NCI-H1417 (cell line): ENCODE results near the gene SCN2B.

ENCODE experiments used
- DNase-seq, 3 experiments: peaks; one replicate each; lab custom pipeline; 2025; lab: John Stamatoyannopoulos, UW

The SCN2B gene

DNA sequence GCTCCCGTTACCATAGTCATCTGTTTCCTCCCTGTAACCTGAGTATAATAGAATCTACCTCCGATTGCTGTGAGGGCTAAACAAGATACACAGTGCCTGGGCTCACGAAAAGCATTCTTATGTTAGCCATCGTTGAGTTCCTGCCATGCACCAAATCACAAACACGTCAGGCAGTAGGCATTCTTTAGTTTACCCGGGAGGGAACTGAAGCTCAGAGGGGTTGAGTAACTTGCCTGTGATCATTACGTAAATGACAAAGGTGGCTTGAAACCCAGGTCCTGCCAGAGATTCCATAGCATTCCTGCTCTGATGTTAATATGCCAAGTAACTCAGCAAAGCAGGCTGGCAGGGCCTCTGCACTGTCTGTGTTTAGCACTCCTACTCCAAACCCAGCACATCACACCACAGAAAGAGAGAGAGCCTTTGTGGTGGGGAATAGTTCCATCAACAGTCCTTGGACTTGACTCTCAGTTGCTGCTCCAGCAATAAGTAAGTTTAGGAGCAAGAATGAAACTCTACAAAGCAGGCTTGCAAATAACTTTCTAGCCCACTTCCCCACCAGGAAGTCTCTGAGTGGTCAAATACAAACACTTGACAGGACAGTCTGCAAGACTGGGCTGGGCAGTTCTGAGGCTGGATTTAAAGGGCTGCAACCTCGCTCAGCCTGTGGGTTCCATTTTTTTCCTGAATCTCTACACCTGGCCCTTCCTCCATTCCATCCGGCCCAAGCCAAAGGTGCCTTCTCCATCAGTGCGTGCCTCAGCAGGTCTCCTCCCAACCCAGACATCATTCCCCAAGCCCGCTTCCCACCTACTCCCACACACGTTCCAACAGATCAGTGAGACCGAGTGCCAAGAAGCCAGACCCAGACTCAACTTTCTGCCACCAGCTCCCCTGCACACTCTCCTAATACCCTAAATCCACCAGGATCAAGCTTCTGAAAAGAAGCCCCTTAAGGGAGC is 1.1 kb downstream of the SCN2B start:
- DNase-seq, result peak in 1 of 3 experiments; percentile 8

DNA sequence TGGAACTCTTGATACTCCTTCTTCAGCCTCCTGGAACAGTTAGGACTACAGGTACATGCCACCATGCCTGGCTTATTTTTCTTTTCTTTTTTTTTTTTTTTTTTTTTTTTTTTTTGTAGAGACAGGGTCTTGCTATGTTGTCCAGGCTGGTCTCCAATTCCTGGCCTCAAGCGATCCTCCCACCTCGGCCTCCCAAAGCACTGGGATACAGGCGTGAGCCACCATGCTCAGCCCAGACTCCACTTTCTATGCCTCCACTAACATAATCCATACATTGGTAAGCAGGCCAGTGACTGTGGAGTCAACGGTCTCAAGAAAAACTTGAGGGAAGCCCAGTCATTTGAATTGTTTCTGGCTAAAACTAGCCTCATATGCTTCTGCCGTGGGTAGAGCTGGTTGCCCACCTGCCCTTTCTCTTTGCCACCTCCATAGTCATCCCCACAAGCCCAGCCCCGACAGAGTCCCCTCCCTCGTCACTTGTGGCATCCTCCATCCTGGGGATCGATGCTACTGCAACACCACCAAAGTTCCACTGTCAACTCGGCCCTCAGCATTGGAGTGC is 2.4 kb downstream of the SCN2B start:
- no peak for DNase-seq

GRCh38 chr11:118172356-118172755 is 4.1 kb downstream of the SCN2B start:
- DNase-seq, result no peak

- DNase-seq, result peak; percentile 71 to 91 (median 73)
These were observed 5.0 kb downstream of the SCN2B start for GRCh38 chr11:118171269-118172062.

GRCh38 chr11:118170882-118171268 is 5.6 kb downstream of the SCN2B start:
- DNase-seq, result peak in 2 of 3 experiments; percentile 81 to 93

DNA sequence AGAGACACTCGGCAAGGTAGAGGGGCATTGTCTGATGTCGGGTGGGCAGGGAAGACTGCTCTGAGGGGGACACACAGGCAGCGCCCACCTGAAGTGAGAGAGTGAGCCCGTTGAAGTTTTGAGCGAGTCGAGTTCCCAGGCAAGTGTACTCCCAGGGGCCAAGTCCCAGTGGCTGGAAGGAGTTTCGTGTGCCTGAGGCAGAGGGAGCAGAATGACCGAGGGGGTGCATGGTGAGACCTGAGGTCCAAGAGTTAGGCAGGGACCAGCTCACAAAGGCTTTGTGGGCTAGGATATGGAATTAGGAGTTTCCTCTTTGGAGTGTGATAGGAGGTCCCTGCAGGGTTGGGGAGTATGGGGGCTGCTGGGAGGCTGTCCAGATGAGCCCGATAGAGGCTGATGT is 6.2 kb downstream of the SCN2B start:
- DNase-seq, result no peak

DNA sequence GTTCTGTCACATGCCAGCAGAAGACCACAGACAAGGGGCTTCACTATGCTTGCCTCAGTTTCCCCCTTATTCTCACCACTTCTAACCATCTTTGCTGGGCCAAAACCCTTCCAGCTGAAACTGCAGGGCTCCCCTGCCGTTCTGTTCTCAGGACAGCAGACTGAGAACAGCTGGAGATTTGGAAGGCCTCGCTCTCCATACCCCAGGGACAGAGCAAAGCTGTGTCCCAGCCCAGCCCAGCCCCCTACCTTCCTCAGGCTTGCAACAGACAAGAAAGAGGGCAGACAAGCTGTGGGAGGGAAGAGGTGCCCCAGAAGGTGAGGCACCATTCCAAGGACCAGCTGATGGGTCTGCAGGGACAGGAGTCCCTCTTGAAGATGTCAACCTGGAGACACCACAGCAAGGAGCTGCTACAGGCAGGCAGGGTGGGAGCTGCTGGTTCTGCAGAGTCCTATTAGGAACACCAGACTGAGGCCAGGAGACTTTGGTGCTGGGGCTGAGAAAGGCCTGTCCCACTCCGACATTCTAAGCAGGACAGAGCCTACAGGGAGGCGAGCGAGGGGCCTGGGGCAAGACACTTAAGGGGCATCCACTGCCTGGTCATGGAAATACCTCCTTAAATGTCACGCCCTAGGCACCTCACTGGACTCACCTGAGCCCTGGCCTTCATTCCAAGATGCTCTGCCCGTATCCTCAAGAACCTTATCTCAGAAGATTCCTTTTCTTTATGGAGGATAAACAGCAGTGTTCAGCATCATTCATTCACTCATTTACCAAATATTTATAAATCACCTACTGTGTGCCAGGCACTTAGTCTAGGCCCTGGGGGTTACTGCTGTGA is 6.9 kb downstream of the SCN2B start:
- DNase-seq, result no peak

- no peak for DNase-seq
These were observed 7.7 kb downstream of the SCN2B start for GRCh38 chr11:118168751-118169150.

DNA sequence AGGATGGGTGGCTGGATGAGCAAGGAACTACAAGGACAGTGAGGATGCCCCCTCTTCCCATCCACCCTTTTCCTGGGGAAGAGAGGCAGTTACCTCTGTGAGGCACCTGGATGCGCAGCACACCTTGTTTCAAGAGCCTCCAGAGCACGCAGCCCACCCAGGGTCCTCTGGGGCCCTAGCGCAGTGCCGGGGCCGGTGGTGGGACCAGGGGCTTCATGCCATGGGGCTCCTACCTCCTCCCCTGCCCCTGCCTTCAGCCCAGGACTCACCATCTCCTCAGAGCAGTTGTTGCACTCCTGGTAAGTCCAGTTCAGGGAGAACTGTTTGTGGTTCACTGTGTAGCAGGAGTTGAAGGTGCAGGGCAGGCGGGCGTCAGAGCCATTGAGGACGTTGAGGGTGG is 8.1 kb downstream of the SCN2B start:
- no peak for DNase-seq

DNA sequence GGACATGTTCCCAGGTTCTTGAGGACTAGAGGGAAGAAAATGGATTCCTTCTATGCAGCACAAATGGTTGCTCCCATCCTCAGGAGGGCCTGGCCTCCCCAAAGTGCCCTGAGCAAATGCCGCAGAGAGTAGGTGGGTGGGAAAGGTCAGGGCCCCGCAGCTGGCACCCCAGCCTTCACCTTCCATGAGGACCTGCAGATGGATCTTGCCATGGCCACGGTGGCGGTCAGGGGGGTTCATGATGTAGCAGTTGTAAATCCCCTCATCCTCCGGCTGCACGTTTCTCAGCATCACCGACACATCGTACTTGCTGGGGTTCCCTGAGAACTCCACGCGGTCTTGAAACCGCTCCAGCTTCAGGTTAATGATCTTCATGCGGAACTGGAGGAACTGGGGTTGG is 8.5 kb downstream of the SCN2B start:
- DNase-seq, result no peak

DNA sequence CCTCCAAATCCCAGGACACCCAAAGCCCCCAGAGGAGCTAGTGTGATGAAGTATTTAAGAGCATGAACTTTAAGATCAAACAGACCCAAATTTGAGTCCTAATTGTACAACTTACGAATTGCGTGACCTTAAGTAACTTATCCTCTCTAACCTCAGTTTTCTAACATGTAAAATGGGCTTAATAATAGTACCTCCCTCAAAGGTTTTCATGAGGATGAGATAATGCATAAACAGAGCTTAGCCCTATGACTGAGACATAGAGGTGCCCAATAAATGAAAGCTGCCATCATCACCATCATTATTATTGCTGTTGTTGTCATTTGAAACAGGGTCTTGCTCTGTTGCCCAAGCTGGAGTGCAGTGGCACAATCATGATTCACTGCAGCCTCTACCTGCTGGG is 9.2 kb downstream of the SCN2B start:
- DNase-seq, result no peak

DNA sequence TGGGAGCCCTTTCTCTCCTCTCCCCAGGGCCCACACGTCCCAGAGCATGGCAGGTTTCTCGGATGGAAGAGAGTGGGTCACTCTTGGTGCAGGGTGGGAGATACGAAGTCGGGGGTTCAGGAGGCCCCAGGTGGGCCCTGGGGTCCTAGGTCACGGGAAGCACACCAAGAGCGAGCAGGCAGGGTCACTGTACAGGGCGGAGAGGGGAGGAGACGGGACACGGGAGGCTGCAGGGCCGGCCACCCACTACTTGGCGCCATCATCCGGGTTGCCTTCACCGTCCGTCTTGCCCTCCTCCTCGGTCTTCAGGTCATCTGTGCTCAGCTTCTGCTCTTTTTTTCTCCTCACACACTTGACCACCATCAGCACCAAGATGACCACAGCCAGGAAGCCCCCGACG is 9.8 kb downstream of the SCN2B start:
- DNase-seq, result no peak

DNA sequence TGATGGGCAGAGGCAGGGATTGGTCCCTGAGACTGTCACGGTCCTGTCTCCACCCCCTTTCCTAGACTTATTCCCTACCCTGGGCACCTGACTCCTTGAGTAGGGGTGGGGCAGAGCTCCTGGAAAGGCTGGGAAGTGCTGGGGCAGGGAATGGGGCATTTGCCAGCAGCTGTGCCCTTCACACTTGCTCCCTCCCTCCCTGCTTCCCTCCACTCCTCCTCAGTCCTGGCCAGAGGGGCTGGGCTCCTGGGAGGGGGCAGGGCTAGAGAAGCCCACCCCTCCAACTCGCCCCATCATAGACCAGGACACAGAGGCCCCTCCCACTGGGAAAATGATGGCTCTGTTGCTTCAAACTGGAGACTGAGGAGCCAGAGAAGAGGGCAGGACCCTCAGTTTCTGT is 11.6 kb downstream of the SCN2B start:
- no peak for DNase-seq

GRCh38 chr11:118163494-118163893 is 12.9 kb downstream of the SCN2B start:
- no peak for DNase-seq

DNA sequence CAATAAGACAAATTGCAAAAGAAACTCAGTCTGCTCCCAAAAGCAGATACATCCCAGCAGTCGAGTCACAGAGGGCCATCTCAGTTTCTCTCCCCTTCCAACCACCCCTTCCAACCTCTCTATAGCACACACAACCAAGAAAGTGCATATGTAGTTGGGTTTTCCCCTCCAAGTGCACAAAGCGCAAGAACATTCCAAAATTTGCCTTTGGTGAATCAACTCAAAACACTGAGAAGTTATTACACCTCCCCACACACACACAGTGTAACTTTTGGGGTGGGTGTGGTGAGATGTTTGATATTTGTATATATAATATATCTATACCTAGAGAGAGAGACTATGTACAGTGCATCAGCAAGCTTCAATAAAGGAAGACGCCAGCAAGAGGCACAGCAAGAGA is 13.6 kb downstream of the SCN2B start:
- no peak for DNase-seq

DNA sequence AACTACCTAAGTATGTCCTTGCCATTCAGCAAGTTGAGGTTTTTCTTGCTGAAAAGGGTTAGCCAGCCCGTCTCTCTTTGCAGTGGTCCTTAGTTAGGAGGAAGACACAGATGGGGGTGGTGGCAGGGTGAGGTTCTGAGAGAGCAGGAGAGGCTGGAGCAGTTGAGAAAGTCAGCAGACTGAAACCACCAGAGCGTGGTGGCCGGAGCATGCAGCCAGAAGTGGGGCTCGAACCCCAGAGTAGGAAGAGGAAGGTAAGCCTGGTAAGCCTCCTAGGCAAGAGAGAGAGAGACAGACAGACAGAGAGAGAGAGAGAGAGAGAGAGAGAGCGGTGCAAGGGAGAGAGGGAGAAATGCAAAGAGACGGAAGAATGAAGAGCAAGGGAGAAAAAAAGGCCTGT is 14.7 kb downstream of the SCN2B start:
- no peak for DNase-seq

DNA sequence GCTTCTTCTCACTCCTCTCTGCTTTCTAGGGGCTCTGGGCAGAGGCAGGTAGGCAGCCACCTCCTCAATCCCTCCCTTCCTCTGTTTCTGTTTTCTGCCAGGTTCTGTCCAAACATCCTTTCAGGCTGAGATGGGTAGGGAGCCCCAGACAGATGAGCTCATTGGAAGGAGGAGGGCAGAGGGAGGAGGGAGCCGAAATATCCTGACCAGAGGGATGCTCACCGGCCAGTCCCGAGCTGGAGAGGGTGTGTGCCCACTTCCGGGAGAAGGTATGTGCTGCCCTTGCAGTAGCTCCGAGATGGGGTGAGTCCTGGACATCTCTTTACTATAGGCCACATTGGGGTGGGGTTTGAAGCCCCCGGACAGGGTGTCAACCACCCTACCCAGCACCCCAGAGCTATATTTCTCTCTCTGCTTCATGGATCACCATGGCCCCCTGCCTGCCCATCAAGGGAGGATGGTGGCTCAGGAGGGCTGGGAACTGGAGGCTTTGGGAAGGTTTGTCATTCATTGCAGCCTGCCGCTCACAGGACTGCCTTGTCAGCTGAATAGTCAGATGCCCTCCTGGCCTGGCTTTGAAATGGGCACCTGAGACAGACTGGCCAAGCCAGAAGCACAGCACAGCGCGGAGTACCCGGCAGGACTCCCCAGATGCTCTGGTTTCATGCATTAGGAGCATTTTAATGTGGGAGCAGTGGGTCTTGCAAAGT is 19.1 kb downstream of the SCN2B start:
- no peak for DNase-seq

DNA sequence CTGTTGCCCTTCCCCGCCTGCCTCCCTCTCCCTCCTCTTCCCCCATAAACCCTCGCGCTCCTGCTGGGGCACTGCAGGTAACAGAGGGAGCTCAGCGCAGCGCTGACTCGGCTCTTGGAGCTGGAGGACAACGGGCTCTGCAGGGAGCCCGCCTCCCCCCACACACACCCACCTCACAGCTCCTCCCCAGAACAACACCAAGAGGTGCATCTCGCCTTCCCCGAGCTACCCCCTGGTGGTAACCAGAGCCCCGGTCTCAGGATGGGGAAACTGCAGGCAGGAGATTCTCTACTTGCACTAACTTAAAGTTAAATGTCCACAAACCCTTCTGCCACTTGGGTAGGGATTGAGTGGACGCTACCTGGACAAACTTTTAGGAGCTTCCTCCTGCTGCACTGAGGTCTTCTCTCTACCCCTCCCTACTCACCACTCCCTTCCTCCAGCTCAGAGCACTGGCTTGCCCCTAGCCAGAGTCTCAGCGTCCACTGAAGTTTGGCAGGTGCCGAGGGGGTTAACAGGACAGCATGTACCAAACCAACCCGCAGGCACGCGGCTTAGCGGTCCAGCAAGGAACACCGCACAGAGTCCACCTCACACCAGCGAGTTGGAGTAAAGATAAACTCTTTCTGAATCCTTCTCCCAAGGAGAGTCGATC is 19.8 kb downstream of the SCN2B start:
- peak in 2 of 3 experiments; percentile 65 to 77 for DNase-seq

- DNase-seq, result peak in 1 of 3 experiments; percentile 60
These were observed 20.5 kb downstream of the SCN2B start for GRCh38 chr11:118155776-118156530.

GRCh38 chr11:118154641-118155040 is 21.8 kb downstream of the SCN2B start:
- DNase-seq, result no peak
